ENCODE data around the gene C10orf120.

The C10orf120 gene

DNA sequence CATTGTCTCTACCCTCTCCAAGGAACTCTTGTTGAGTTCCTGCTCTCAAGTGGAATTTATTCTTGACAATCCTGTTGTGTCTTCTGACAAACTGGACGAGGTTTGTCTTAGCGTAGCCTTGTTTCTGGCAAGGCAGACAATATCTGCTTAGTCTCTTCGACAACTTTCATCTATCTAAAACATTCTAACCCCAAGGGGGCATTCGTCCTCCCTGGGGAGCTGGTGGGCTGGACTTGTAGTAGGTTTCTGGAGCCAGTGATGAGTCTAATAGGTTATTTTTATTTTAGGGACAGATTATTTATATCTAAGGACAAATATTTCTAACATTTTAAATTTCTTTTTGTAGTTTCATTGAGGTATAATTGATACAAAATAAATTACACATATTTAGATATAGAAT is 7.3 kb upstream of the C10orf120 start:
- no peak overlapping the region for H3K27ac ChIP-seq
- TF ChIP-seq, protein P1, sequence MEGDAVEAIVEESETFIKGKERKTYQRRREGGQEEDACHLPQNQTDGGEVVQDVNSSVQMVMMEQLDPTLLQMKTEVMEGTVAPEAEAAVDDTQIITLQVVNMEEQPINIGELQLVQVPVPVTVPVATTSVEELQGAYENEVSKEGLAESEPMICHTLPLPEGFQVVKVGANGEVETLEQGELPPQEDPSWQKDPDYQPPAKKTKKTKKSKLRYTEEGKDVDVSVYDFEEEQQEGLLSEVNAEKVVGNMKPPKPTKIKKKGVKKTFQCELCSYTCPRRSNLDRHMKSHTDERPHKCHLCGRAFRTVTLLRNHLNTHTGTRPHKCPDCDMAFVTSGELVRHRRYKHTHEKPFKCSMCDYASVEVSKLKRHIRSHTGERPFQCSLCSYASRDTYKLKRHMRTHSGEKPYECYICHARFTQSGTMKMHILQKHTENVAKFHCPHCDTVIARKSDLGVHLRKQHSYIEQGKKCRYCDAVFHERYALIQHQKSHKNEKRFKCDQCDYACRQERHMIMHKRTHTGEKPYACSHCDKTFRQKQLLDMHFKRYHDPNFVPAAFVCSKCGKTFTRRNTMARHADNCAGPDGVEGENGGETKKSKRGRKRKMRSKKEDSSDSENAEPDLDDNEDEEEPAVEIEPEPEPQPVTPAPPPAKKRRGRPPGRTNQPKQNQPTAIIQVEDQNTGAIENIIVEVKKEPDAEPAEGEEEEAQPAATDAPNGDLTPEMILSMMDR (IDR thresholded peaks at IDR 0.05): no peak
- H3K4me3 ChIP-seq: no peak overlapping the region
- DNase-seq (ENCODE audit: low spot score): no peak

DNA sequence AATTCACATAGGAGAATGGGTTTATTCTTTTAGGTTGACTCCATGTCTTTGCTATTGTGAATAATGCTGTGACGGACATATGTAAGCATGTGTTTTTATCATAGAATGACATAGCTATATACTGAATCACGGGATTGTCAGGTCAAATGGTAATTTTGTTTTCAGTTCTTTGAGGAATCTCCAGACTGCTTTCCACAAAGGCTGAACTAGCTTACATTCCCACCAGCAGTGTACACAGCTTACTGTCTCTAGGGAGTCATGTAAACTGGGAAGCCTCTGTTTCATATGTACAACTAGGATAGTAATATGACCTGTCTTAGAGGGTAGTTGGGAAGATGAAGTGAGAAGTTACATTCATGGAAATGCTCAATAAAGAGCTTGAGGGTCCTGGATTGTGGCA is 6.8 kb upstream of the C10orf120 start:
- DNase-seq (ENCODE audit: low spot score): no peak
- Histone ChIP-seq H3K4me3 (no peak overlapping the region), H3K27ac (no peak overlapping the region)
- TF ChIP-seq, protein P1 (IDR thresholded peaks at IDR 0.05): no peak

DNA sequence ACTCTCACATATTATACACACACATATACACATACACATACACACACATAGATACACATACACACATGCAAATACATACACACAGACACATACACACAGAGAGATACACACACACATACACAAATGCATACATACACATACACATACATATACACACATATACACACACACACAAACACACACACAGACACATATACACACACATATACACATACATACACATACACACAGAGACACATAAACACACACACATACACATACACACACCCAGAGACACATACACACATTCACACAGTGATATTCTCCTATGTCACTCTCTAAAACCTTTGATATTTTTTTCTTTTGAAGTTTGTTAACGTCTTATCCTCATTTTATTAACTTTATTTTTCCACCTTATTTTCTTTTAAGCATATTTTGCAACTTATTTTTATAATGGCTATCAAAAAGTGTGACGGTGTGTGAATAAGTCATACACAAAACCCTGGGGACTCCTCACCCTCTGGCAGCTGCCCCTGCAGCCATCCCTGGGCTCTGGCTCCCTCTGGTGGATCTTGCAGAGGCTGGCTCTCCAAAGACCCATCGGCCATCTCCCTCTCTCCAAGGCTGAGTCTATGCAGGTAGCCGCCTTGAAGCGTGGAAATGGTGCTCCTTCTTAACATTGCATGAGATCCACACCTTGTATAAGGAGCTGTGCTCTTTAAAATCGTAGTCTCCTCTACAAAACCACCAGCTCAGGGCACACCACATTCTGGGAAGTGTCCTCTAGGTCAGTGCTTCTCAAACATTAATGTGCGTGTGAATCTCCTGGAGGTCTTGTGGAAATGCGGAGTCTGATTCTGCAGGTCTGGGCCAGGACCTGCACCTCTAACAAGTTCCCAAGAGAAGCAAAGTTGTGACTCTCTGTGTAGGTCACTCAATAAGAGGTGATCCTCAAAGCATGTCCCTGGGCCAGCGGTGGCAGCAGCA is 4.1 kb upstream of the C10orf120 start:
- no peak for DNase-seq (ENCODE audit: low spot score)
- no peak overlapping the region for H3K27ac ChIP-seq
- no peak overlapping the region for H3K4me3 ChIP-seq
- TF ChIP-seq, protein P1 (IDR thresholded peaks at IDR 0.05): peak; percentile 45

DNA sequence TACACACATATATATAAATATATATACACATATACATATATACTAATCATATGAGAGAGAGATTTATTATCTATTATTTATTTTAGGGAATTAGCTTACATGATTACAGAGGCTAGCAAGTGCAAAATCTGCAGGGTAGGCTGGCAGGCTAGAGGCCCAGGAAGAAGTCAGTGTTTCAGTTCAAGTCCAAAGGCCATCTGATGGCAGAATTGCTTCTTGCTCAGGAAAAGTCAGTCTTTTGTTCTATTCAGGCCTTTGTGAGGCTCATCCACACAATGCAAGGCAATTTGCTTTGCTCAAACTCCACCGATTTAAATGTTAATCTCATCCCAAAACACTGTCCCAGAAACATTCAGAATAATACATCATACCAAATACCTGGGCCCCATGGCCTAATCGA is 2.6 kb upstream of the C10orf120 start:
- no peak for DNase-seq (ENCODE audit: low spot score)
- H3K4me3 ChIP-seq: no peak overlapping the region
- TF ChIP-seq, protein P1 (IDR thresholded peaks at IDR 0.05): no peak
- H3K27ac ChIP-seq: no peak overlapping the region

DNA sequence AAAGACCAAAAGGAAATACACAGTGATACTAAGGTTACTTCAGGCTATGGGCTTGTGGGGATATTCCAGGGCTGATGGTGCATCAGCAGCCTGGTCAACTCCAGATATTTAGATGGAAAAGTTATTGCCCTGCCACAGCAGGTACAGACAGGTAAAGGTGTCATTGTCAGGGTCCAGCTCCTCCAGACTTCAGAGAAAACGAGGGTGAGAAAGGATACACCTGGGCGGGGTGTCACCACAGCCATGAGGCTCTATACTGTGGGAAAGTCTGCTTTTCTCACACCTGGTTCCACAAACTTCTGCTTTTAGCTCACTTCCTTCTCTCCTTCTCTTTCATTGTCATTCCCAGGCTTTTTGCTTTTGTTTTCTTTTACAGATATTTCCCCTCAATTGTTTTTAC is 2.0 kb upstream of the C10orf120 start:
- no peak overlapping the region for H3K4me3 ChIP-seq
- no peak for DNase-seq (ENCODE audit: low spot score)
- TF ChIP-seq, protein P1 (IDR thresholded peaks at IDR 0.05): no peak
- H3K27ac ChIP-seq: no peak overlapping the region

DNA sequence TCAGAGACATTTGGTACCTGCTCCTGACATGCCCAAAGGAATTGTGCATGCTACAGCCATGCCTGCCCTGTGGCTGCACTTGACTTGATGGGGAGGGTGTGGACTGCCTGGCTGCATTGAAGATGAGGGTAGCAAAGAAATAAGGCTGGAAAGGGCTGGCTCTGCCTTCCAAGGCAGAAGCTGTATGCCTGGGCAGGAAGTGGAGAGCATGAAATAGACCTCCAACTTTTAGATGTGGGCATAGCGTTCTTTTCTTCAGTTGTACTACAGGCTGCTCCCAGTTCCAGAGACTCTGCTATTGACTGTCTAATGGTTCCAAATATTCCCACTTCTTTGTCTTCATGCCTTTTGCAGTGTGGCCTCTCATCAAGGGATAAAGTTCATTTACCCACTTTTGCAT is 3.0 kb downstream of the C10orf120 start:
- no peak overlapping the region for H3K4me3 ChIP-seq
- no peak for DNase-seq (ENCODE audit: low spot score)
- TF ChIP-seq, protein P1 (IDR thresholded peaks at IDR 0.05): no peak
- no peak overlapping the region for H3K27ac ChIP-seq

DNA sequence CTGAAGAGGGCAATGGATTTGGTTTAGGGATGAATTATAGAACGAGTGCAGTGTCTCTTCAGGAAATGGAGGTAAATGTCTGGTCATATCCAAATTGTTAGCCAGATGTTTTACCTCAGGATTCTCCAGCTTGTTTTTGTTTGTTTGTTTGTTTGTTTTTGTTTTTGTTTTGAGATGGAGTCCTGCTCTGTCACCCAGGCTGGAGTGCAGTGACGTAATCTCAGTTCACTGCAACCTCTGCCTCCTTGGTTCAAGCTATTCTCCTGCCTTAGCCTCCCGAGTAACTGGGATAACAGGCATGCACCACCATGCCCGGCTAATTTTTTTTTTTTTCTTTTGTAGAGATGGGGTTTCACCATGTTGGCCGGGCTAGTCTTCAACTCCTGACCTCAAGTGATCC is 6.9 kb downstream of the C10orf120 start:
- DNase-seq (ENCODE audit: low spot score): no peak
- Histone ChIP-seq H3K4me3 (no peak overlapping the region), H3K27ac (no peak overlapping the region)
- TF ChIP-seq, protein P1 (IDR thresholded peaks at IDR 0.05): no peak
